GM10266 (cell line): Measurements from ENCODE around the gene TUBB6.

Experiments
- DNase-seq: peaks from one replicate; pipeline ENCODE4 v3.0.0; 2012; ENCODE audit errors: extremely low spot score
- CTCF ChIP-seq: IDR thresholded peaks from 2 replicates; pipeline ENCODE4 v1.5.1; 2012; ENCODE audit warnings: mild to moderate bottlenecking, low read depth; ENCODE audit not compliant: control insufficient read depth, insufficient read depth; ENCODE audit errors: missing control alignments

TUBB6 gene

DNA sequence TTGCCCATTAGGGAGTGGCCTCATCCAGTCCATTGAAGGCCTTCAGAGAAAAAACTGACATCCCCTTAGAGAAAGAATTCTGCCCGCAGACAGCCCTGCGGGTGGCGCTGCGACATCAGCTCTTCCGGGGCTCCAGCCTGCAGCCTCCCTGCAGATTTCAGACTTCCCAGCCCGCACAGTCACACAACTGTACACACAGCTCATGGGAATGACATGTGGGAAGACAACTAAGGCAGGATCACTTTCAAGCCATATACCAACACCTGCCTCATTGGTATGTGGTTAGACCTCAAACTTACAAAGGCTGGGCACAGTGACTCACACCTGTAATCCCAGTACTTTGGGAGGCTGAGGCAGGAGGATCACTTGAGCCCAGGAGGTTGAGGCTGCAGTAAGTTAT lies 24.8 kb upstream of the TUBB6 start:
- peak; percentile 6 for TF ChIP-seq CTCF
- DNase-seq: no peak

- TF ChIP-seq CTCF: no peak
- DNase-seq: no peak
These were observed 24.4 kb upstream of the TUBB6 start for GRCh38 chr18:12283666-12284065.

DNA sequence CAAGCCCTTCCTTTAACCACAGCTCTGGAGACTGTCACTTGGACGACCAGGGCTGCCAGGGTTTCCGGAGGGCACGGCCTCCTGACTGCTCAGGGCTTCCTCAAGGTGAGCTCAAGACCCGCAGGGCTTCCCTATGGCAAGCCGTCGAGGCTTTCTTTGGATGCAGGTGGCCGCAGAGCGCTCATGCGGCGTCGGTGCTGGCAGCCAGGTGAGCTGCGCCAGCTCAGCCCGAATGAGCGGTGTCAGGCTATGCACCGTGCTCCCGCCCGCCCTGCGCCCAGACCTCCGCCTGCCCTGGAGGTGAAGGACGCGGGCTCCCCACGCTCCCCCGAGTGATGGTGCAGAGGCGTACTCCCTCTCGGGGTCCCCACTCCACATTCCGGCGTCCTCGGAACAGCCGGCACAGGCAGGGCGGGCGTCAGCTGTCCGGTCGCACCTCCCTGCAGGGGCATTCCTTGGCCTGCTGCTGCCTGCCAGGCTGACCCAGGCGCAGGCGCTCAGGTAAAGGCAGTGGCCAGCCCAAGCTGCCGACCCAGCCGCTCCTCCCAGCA lies 20.8 kb upstream of the TUBB6 start:
- DNase-seq: no peak

GRCh38 chr18:12287684-12288402 lies 20.2 kb upstream of the TUBB6 start:
- no peak for TF ChIP-seq CTCF
- DNase-seq: no peak

More for the DNA sequence above, 20.8 kb upstream of the TUBB6 start:
- no peak for TF ChIP-seq CTCF

GRCh38 chr18:12288403-12288755 lies 19.7 kb upstream of the TUBB6 start:
- DNase-seq: no peak
- no peak for TF ChIP-seq CTCF

GRCh38 chr18:12290086-12290485 lies 18.0 kb upstream of the TUBB6 start:
- TF ChIP-seq CTCF: no peak
- DNase-seq: no peak

- DNase-seq: no peak
- no peak for TF ChIP-seq CTCF
These were observed 16.9 kb upstream of the TUBB6 start for GRCh38 chr18:12291161-12291560.
